Naive thymus-derived CD4-positive, alpha-beta T cell (primary cell): Measurements from ENCODE around the gene TAGLN2. TPM values are rescaled to one million over a fixed set of nuclear protein-coding genes. Genes with fewer than 3 reads are reported as not detected.

Source experiments
- ATAC-seq: fragments of 150-1000 bp; cut with Tn5 transposase; 2 replicates; pipeline ENCODE4 v1.10.0; 2021; ENCODE audit warnings: mild to moderate bottlenecking, moderate library complexity
- CTCF ChIA-PET: fragments of 350-600 bp; sonication (Branson Sonifier 250); formaldehyde crosslinking; loops from one replicate; lab custom pipeline; 2021; ENCODE audit warnings: antibody characterized with exemption; lab: Charles Lee
- POLR2A ChIA-PET: fragments of 350-600 bp; sonication (Branson Sonifier 250); formaldehyde crosslinking; loops from one replicate; lab custom pipeline; 2021; ENCODE audit warnings: antibody characterized with exemption, inconsistent platforms; lab: Charles Lee
- DNase-seq, 9 donors: peaks; one replicate each; pipeline versions ENCODE4 v3.0.0 to v3.0.0-alpha.2; 2020 to 2022; ENCODE audit warnings: mixed read lengths in 1 of 9
- H3K27ac ChIP-seq: one replicate; pipeline ENCODE4 v1.7.0; 2013; ENCODE audit warnings: mild to moderate bottlenecking, low read depth, low read length, moderate library complexity
- H3K27me3 ChIP-seq, 2 donors: one replicate each; pipeline ENCODE4 v1.7.0; 2013; ENCODE audit warnings: low read length in 2 of 2, mild to moderate bottlenecking in 2 of 2, moderate library complexity in 2 of 2; ENCODE audit not compliant: control insufficient read depth in 2 of 2, insufficient read depth in 2 of 2
- H3K36me3 ChIP-seq, 3 experiments: 1 replicate in 2 of 3; 2 replicates in 1 of 3; pipeline ENCODE4 v1.7.0; 2013; ENCODE audit warnings: low read length in 3 of 3, mild to moderate bottlenecking in 3 of 3, moderate library complexity in 1 of 3; ENCODE audit not compliant: insufficient read depth in 3 of 3, control insufficient read depth in 2 of 3
- H3K4me1 ChIP-seq, 2 donors: one replicate each; pipeline ENCODE4 v1.7.0; 2013; ENCODE audit warnings: low read length in 2 of 2, mild to moderate bottlenecking in 2 of 2, moderate library complexity in 1 of 2; ENCODE audit not compliant: control insufficient read depth in 2 of 2, insufficient read depth in 2 of 2
- H3K4me3 ChIP-seq: 2 replicates; pipeline ENCODE4 v1.7.0; 2013; ENCODE audit warnings: mild to moderate bottlenecking, low read length
- H3K9me3 ChIP-seq, 3 experiments: 1 replicate in 2 of 3; 2 replicates in 1 of 3; pipeline ENCODE4 v1.7.0; 2013; ENCODE audit warnings: low read length in 3 of 3; ENCODE audit not compliant: control insufficient read depth in 2 of 3
- H3K27ac Mint-ChIP-seq, 9 donors: one replicate each; pipeline ENCODE4 v1.8.0; 2020 to 2022; ENCODE audit warnings: mixed read lengths in 9 of 9, mild to moderate bottlenecking in 8 of 9, moderate library complexity in 5 of 9, inconsistent platforms in 2 of 9
- H3K27me3 Mint-ChIP-seq, 5 donors: one replicate each; pipeline ENCODE4 v1.8.0; 2021 to 2022; ENCODE audit warnings: mixed read lengths in 5 of 5, mild to moderate bottlenecking in 1 of 5
- H3K36me3 Mint-ChIP-seq, 5 donors: one replicate each; pipeline ENCODE4 v1.8.0; 2020 to 2022; ENCODE audit warnings: mixed read lengths in 5 of 5, mild to moderate bottlenecking in 3 of 5, inconsistent platforms in 1 of 5
- H3K4me1 Mint-ChIP-seq, 7 donors: one replicate each; pipeline ENCODE4 v1.8.0; 2020 to 2022; ENCODE audit warnings: mixed read lengths in 7 of 7, mild to moderate bottlenecking in 3 of 7, inconsistent platforms in 1 of 7
- H3K4me3 Mint-ChIP-seq, 10 donors: one replicate each; pipeline ENCODE4 v1.8.0; 2020 to 2022; ENCODE audit warnings: mild to moderate bottlenecking in 10 of 10, mixed read lengths in 10 of 10, moderate library complexity in 6 of 10, inconsistent platforms in 2 of 10
- H3K9me3 Mint-ChIP-seq, 11 donors: one replicate each; pipeline ENCODE4 v1.8.0; 2020 to 2022; ENCODE audit warnings: mixed read lengths in 11 of 11, mild to moderate bottlenecking in 4 of 11, inconsistent platforms in 1 of 11, moderate library complexity in 1 of 11
- intact Hi-C, 2 donors: fragments of 100-400 bp; cut with micrococcal nuclease; formaldehyde crosslinking; loops; one replicate each; pipeline ENCODE4 v1.15.1; 2023
- polyA plus RNA-seq, 2 donors: library from polyadenylated mRNA; unstranded; fragments of 300-500 nt; fragmentation: Illumina TruSeq; gene quantifications; one replicate each; pipeline ENCODE4 v1.2.3, GENCODE V29; 2021
- total RNA-seq, 6 experiments: library from RNA in 5 of 6; stranded (reverse) in 5 of 6; gene quantifications; 1 replicate in 5 of 6; 2 replicates in 1 of 6; pipeline ENCODE4 v1.2.3 and lab custom pipeline; 2021 to 2026

TAGLN2 gene
- total and polyA plus RNA-seq, 7 experiments from 2014 or later, result 116 to 662 (median 405) TPM

DNA sequence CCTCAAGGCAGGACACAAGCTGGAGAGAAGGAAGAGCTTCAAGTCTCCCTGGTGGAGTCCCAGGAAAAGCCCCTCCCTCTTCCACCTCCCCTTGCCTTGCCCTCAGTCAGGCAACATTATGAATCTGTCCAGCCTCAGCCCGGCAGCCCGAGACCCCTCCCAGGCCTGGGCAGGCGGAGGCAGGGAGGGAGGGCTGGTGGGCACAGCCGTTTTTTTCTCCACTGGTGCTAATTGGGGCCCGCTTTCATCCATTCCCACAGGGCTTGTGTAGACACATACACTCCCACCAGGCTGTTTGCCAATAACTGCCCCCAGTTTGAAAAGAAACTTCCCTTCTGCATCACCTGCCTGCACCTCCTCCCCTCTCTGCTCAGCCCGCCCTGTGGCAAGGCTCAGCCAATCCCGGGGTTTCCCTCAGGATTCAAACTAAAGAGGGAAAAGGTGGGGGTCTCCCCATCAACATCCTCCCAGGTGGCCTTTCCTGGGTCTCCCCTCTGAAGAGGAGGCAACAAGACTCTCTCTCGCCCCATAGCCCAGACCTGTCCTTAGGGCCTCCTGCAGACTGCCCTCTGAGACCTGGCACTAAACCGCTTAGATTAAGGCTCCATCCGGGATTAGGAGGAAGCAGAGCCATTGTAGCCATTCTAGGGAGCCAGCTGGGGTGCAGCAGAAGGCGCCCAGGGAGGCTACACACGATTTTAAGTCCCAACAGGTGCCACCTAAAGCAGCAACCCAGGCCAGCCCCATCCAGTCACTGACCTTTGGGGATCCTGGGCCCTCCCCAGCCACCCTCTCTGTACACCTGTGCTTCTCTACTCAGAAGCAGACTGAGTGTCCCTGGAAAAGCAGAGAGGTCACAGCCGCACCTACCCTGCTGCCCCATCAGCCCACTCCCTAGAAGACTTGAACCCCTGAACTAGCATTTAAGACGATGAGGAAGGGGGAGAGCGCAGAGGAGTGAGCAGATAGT is 16.6 kb upstream of the TAGLN2 start:
- Mint-ChIP-seq H3K4me3 (no peak overlapping the region), H3K9me3 (no peaks in the 10 kb centered on the region), H3K4me1 (peaks cover 11 to 21% (median 17%) of the 10 kb centered on the region in 7 donors), H3K27ac (no peak overlapping the region), H3K36me3 (no peaks in the 10 kb centered on the region), H3K27me3 (peaks cover 28 to 54% (median 36%) of the 10 kb centered on the region in 5 donors)
- Histone ChIP-seq H3K27me3 (peaks cover 8 to 11% of the 10 kb centered on the region in 2 donors), H3K27ac (no peak overlapping the region), H3K4me1 (peaks cover 4 to 7% of the 10 kb centered on the region in 2 donors), H3K4me3 (no peak overlapping the region), H3K36me3 (no peaks in the 10 kb centered on the region), H3K9me3 (no peaks in the 10 kb centered on the region)
- ATAC-seq (no peak), DNase-seq (no peak)
- CTCF ChIA-PET, result interaction anchor here (0.8 to 1.6 kb wide), 3 partner anchors 17 to 137 kb away, joined by 3 to 6 read pairs (median 4); partner anchors contain the start of gene TAGLN2
- intact Hi-C loops, result no loop called here
- POLR2A ChIA-PET, result no interaction called here

- no peak overlapping the region for H3K4me3 ChIP-seq
Measured at GRCh38 chr1:159941141-159941540, 15.8 kb upstream of the TAGLN2 start.

DNA sequence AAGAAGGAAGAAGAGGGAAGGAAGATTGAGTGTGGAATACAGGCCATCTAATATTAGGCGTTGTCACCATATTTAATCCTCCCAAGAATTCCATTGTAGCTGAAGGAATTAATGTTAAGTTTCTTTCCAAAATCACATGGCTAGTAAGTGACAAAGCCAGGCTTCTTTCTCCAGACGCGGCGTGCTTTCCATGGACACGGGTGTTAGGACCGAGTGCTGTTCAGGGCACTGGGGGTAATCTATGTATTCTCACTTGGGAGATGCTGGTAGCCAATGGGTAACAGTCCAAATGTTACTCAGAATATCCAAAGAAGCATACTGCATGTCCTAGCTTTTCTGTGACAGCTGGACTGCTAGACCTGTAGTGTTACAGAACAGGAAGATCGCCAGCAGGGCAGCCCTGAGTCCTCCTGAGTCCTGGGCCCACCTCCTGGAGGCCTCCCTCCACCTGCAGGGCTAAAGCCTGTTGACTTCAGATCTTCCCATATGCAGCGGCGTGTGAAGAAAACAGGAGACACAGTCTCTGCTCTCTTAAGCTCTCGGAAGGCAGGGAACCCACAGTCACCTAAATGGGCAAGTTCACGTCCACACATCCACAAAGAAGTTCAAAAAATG is 14.8 kb upstream of the TAGLN2 start:
- intact Hi-C loops, result no loop called here
- ATAC-seq (no peak), DNase-seq (no peak)
- H3K4me3 ChIP-seq, result no peak overlapping the region
- Mint-ChIP-seq H3K36me3 (no peaks in the 10 kb centered on the region), H3K4me1 (peaks cover 6 to 25% (median 17%) of the 10 kb centered on the region in 7 donors), H3K27ac (no peak overlapping the region), H3K27me3 (peaks cover 25 to 46% (median 29%) of the 10 kb centered on the region in 5 donors), H3K4me3 (no peak overlapping the region), H3K9me3 (no peaks in the 10 kb centered on the region)
- no peaks in the 10 kb centered on the region for H3K9me3 ChIP-seq
- CTCF ChIA-PET, result interaction anchor here (1.0 to 2.7 kb wide), 4 partner anchors 15 to 92 kb away, joined by 3 to 17 read pairs (median 5); partner anchors contain the start of genes PIGM and TAGLN2
- H3K27me3 ChIP-seq, result peaks cover 6 to 11% of the 10 kb centered on the region in 2 donors
- POLR2A ChIA-PET, result no interaction called here
- H3K27ac ChIP-seq, result no peak overlapping the region
- no peaks in the 10 kb centered on the region for H3K36me3 ChIP-seq
- peaks cover 1 to 3% of the 10 kb centered on the region in 2 donors for H3K4me1 ChIP-seq

More at GRCh38 chr1:159941141-159941540, 15.8 kb upstream of the TAGLN2 start:
- Mint-ChIP-seq H3K4me3 (no peak overlapping the region), H3K9me3 (no peaks in the 10 kb centered on the region), H3K4me1 (peaks cover 11 to 25% (median 22%) of the 10 kb centered on the region in 7 donors), H3K27ac (no peak overlapping the region), H3K27me3 (peaks cover 28 to 46% (median 35%) of the 10 kb centered on the region in 5 donors), H3K36me3 (no peaks in the 10 kb centered on the region)
- Histone ChIP-seq H3K27ac (no peak overlapping the region), H3K9me3 (no peaks in the 10 kb centered on the region), H3K27me3 (peaks cover 8 to 11% of the 10 kb centered on the region in 2 donors), H3K36me3 (no peaks in the 10 kb centered on the region), H3K4me1 (peaks cover 4 to 7% of the 10 kb centered on the region in 2 donors)
- ATAC-seq (no peak), DNase-seq (no peak)
- ChIA-PET CTCF (interaction anchor here (1.3 kb wide), 1 partner anchor 66 kb away, joined by 6 read pairs; no protein-coding TSS in a partner anchor), POLR2A (no interaction called here)
- intact Hi-C loops, result no loop called here

- no peaks in the 10 kb centered on the region for H3K4me1 ChIP-seq
- no peaks in the 10 kb centered on the region for H3K36me3 ChIP-seq
- no peak overlapping the region for H3K4me3 ChIP-seq
- no peaks in the 10 kb centered on the region for H3K9me3 Mint-ChIP-seq
- no peak overlapping the region for H3K27ac Mint-ChIP-seq
- H3K27me3 ChIP-seq, result peaks cover under 1 to 7% of the 10 kb centered on the region in 2 donors
- no peak overlapping the region for H3K27ac ChIP-seq
- H3K4me3 Mint-ChIP-seq, result no peak overlapping the region
- CTCF ChIA-PET, result interaction anchor here (0.7 to 2.7 kb wide), 5 partner anchors 15 to 96 kb away, joined by 3 to 17 read pairs (median 4); partner anchors contain the start of genes PIGM and TAGLN2
- no peaks in the 10 kb centered on the region for H3K36me3 Mint-ChIP-seq
- peaks cover 21 to 46% (median 25%) of the 10 kb centered on the region in 5 donors for H3K27me3 Mint-ChIP-seq
- no peaks in the 10 kb centered on the region for H3K9me3 ChIP-seq
- ATAC-seq, result no peak
- DNase-seq, result no peak
- POLR2A ChIA-PET, result interaction anchor here (3.6 kb wide), 1 partner anchor 15 kb away, joined by 17 read pairs; the partner anchor contains the start of gene TAGLN2
- H3K4me1 Mint-ChIP-seq, result peaks cover 1 to 20% (median 12%) of the 10 kb centered on the region in 7 donors
- intact Hi-C loops, result no loop called here
Measured at GRCh38 chr1:159939678-159940002, 14.3 kb upstream of the TAGLN2 start.

DNA sequence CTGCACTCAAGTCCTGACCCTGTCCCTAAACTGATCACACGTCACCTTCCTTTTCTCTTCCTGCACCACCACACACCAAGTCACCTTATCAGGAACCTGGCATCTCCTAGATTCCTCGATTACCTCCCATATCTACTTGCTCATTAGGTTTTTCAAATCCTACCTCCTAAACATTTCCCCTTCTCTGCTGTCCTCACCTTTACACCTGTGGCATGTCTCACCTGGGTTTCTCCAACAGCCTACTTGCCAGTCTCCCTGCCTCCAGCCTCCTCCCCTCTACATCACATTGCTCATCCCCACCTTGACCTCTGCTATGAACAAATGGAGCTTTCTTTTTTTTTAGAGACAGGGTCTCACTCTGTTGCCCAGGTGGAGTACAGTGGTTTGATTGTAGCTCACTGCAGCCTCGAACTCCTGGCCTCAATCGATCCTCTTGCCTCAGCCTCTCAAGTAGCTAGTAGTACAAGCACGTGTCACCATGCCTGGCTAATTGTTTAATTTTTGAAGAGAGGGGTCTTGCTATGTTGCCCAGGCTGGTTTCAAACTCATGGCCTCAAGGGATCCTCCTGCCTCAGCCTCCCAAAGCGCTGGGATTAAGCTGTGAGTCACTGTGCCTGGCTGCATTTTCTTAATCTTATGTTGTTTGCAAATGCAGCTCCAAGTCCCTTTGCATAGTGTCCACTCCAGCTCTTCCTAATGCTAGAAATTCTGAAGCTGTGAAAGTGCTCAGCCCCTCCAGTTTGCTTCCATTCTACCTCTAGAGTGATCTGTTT is 13.8 kb upstream of the TAGLN2 start:
- intact Hi-C loops, result no loop called here
- peaks cover 16 to 40% (median 20%) of the 10 kb centered on the region in 5 donors for H3K27me3 Mint-ChIP-seq
- H3K4me3 Mint-ChIP-seq, result no peak overlapping the region
- peaks cover 0 to 20% (median 11%) of the 10 kb centered on the region in 7 donors for H3K4me1 Mint-ChIP-seq
- Histone ChIP-seq H3K9me3 (no peaks in the 10 kb centered on the region), H3K36me3 (no peaks in the 10 kb centered on the region), H3K4me1 (no peaks in the 10 kb centered on the region), H3K4me3 (no peak overlapping the region), H3K27ac (no peak overlapping the region), H3K27me3 (peaks cover 0 to 2% of the 10 kb centered on the region in 2 donors)
- H3K36me3 Mint-ChIP-seq, result no peaks in the 10 kb centered on the region
- ATAC-seq (no peak), DNase-seq (no peak)
- CTCF ChIA-PET, result interaction anchor here (0.6 to 2.7 kb wide), 6 partner anchors 14 to 1493 kb away, joined by 3 to 17 read pairs (median 4); partner anchors contain the start of genes PIGM and TAGLN2
- no peak overlapping the region for H3K27ac Mint-ChIP-seq
- H3K9me3 Mint-ChIP-seq, result no peaks in the 10 kb centered on the region
- POLR2A ChIA-PET, result interaction anchor here (3.6 kb wide), 1 partner anchor 15 kb away, joined by 17 read pairs; the partner anchor contains the start of gene TAGLN2
